GM11168 (cell line): Measurements from ENCODE around the gene CRHR2.

ENCODE experiments used
- in situ Hi-C: fragments of 300-500 bp; cut with MboI; formaldehyde crosslinking; loops from one replicate; pipeline ENCODE4 v1.12.0; 2022; ENCODE audit warnings: low sequenced_read_pairs; ENCODE audit not compliant: unreplicated experiment

The CRHR2 gene

GRCh38 chr7:30683816-30684215 is 1.6 kb upstream of the CRHR2 start:
- in situ Hi-C loops, result no loop called here

GRCh38 chr7:30683306-30683705 is 1.1 kb upstream of the CRHR2 start:
- in situ Hi-C loops, result no loop called here

DNA sequence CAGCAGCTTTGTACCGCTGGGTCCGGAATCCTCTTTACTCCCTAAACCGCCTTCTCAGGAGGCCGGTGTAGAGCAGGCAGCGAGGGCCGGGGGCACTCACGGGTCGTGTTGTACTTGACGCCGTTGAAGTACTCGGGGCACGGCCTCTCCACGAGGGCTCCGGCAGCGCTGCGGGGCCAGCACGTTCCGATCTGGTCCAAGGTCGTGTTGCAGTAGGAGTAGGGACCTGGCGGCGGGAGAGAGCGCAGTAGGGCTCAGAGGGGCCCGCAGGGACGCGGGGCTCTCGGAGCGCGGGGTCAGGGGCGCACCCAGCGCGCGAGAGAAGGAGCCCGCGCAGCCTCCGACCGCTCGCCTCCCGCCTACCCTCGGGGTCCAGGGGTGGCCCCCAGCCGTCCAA is 443 bp downstream of the CRHR2 start:
- in situ Hi-C loops, result no loop called here

DNA sequence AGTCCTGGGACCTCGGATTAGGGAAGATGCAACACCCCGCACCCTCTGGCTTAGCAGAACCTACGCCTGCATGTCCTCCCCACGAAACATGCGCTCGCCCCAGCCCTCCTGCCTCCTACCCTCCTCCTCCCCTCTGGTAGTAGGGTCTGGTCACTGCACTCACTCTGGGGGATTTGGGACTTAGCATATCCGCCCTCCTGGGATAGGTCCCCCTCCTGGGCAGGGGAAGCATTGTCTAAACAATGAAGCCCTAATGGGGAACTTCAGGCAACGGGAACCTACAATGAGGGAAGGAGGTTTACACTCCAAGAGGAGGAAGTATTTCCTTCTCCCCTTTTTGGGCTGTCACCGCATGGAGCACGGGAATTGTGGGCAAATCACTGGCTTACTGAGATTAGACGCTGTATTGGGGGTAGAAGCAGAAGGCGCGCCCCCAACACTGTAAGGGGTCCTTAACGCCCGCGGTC is 892 bp downstream of the CRHR2 start:
- in situ Hi-C loops, result no loop called here

- in situ Hi-C loops, result no loop called here
Observed at GRCh38 chr7:30679664-30680063, 2.6 kb downstream of the CRHR2 start.

DNA sequence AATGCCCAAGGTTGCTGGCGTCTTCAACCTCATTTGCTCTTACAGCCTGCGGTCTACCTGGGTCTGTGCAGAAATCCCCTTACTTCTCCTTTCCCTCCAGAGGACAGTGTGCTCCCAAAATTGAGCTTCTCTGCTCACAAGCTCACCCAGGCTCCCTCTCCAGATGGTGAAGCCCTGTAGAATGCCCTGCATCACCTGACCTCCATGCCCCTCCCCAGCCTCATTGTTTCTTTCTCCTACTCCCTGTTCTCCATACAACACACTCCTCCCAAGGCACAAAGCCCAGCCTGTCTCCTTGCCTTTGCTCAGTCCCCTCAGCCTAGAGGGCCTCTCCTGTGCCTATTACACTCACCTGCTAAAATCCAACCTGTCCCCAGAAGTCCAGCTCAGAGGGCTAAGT is 3.5 kb downstream of the CRHR2 start:
- in situ Hi-C loops, result no loop called here

DNA sequence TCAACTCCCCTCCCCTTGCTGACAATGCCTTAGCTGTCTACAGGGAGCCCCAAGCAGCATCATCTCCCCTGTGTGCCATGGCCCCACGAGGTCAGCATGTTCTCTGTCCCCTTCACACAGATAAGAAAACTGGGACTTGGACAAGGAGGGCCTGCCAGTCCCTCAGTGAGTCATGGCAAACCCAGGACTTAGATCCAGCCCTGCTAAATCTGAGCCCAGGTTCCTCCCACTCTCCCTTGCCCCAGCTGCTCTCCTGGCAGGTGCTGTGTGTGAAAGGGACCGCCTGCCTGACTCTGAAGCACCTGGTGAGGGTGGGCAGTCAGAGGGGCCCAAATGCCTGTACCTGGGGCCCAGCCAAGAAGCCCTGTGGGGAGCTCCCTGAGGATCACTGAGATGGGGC is 7.4 kb downstream of the CRHR2 start:
- in situ Hi-C loops, result no loop called here

DNA sequence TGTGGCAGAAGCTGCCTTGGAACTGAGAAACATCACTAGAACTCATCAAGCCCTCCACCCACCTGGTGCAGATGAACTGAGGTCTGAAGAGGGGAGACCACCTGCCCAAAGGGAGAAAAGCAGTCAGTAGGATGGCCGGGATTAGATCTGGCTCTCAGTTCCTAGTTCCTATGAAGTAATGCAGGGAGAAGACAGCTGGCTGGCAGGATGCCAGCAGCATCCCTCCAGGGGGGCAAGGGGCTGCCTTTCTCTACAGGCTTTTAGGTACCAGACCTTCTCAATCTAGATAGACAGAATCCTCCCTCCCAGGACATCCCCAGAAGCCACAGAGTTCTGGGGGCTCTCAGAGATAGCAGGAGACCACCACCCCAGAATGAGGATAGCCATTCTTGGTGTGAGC is 7.8 kb downstream of the CRHR2 start:
- in situ Hi-C loops, result no loop called here

DNA sequence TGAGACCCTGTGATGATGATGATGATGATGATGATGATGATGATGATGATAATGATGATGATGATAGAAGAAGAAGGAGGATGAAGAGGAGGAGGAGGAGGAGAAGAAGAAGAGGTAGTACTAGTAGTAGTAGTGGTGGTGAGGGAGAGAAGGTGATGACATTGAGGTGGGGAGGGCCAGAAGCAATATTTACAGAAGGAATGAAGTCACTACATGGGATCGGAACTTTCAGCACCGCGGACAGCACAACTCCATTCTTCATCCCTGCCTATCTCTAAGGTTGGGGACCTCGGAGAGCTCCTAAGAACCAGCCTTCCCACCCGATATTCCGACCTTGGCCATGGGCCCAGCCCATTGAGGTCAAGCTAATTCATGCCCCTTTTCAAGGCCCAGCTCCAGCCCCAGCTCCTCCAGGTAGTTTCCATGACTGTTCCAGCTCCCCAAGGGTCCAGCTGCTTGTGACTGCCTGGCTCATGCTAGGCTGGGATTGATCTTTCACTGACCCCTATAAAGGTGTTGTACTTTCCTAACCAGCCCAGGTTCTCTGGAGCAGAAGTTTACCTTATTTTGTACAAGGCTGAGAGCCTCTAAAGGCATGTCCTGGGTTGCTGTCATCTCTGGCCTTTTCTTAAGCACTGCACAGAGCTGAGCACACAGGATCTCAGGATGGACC is 10.3 kb downstream of the CRHR2 start:
- in situ Hi-C loops, result no loop called here

DNA sequence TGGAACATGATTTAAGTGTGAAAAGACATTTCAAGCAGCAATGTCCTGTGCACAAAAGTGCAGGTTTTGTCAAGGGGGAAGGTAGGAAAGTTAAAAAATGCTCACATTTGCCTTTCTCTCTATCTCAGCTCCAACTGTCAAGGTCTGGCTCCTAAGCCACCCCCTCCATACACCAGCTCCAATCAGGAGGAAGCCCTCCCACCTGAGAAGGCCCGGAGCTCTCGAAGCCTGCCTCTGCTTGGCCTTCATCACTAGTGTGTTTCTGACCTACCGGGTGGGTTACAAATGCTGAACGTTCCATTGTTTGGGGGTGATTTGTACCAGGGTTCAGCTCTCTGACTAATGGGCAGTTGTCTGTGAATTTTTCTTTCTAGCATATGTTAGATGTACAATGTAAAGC is 14.2 kb downstream of the CRHR2 start:
- in situ Hi-C loops, result no loop called here

DNA sequence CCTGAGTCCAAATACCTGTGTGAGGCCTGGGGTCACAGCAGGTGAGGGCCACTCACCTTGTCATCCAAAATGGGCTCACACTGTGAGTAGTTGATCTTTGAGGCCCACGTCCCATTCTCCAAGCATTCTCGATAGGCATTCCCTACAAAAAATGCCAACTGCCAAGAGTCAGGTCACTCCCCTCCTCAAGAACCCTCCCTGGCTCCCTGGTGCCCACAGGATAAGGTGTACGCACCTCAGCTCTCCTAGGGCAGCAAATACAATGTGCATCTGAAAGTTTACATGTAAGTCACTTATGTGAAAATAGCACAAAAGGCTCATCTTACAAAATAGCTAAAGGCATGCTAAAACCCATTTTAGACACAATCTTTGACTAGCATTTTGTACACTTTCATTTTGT is 15.1 kb downstream of the CRHR2 start:
- in situ Hi-C loops, result no loop called here

GRCh38 chr7:30665449-30665848 is 16.8 kb downstream of the CRHR2 start:
- in situ Hi-C loops, result no loop called here

DNA sequence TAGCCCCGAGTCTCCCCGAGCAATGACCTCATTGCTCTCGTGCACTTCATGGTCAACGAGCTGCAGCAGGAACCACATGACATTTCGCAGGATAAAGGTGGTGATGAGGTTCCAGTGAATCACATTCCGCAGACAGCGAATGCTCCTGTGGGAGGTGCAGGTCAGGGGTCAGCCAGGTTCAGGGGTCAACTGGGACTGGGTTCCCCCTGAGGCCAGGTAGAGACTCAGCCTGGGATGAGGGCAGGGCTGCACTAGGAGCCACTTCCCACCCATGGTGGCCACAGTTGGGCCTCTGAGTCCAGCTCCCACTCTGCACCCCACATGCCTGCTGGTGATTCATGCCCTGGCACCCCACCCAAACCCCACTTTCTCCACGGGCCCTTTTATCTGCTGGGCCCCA is 17.2 kb downstream of the CRHR2 start:
- in situ Hi-C loops, result no loop called here

- in situ Hi-C loops, result no loop called here
Observed at GRCh38 chr7:30664184-30664885, 17.9 kb downstream of the CRHR2 start.

GRCh38 chr7:30663414-30663813 is 18.8 kb downstream of the CRHR2 start:
- in situ Hi-C loops, result no loop called here

- in situ Hi-C loops, result no loop called here
Observed at GRCh38 chr7:30662431-30662939, 19.8 kb downstream of the CRHR2 start.

- in situ Hi-C loops, result no loop called here
Observed at GRCh38 chr7:30661926-30662325, 20.3 kb downstream of the CRHR2 start.

- in situ Hi-C loops, result no loop called here
Observed at GRCh38 chr7:30660331-30661255, 21.7 kb downstream of the CRHR2 start.

- in situ Hi-C loops, result no loop called here
Observed at GRCh38 chr7:30659312-30659711, 22.9 kb downstream of the CRHR2 start.

GRCh38 chr7:30658479-30659074 is 23.7 kb downstream of the CRHR2 start:
- in situ Hi-C loops, result no loop called here
